Measurements from ENCODE around the gene ING3.
A peak's percentile ranks its signal among the peaks of the same experiment; 100 is the strongest.

Gene ING3

DNA sequence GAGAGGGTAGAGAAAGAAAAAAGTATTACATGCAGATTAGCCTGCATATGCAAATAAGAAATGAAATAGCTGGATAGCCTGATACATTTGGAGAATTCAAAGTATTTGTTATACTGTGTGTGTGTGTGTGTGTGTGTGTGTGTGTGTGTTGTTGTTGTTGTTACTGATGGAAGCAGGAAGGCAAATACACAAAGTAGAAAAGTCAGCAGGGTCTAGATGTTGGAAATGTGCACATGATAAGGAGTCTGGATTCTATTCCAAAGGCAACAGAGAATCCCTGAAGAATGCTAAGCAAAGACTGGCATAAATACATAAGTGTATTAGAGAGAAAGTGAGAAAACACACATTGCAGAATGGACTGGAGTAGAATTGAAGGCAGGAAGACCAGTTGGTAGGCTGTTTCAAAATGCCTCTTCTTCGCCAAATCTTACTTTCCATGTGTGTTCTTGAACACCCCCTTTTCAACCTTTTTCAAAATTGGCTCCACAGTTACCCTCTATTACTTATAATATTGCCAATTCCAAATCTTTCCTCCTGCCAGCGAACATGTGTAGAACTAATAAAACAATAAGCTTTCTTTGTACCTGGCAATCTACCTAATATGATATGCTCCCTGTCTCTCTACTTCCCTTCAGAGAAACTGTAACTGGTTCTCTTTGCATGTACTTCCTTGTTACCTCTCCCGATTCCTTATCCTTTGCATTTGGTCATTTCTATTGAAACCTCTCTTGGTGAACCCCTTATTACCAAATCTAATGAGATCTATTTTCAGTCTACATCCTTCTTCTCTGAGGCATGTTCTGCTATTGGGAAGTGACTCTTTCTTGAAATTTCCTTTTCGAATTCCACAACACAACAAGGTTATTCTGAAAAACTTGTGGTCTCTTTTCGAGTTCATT lies 44.2 kb downstream of the ING3 start (continued):
- TF ChIP-seq TSHZ1 (tag by site-specific recombination; IDR thresholded peaks at IDR 0.05; ENCODE audit: borderline replicate concordance) (no peak), ZNF549 (tag by site-specific recombination; IDR thresholded peaks at IDR 0.05) (no peak), ZFHX2 (tag by site-specific recombination; conservative IDR thresholded peaks at IDR 0.05) (no peak), ZNF394 (tag by site-specific recombination; IDR thresholded peaks at IDR 0.05; ENCODE audit: borderline replicate concordance) (no peak), ZNF266 (tag by site-specific recombination; IDR thresholded peaks at IDR 0.05; ENCODE audit: low read depth) (no peak), SCRT2 (tag by site-specific recombination; IDR thresholded peaks at IDR 0.05) (no peak), ZNF221 (tag by site-specific recombination; IDR thresholded peaks at IDR 0.05; ENCODE audit: borderline replicate concordance) (no peak), ZNF239 (tag by site-specific recombination; IDR thresholded peaks at IDR 0.05) (no peak), OSR2 (tag by site-specific recombination; IDR thresholded peaks at IDR 0.05) (no peak)

- POLR2A ChIA-PET: interaction anchor here (0.7 kb wide), 1 partner anchor 11 kb away, joined by 4 read pairs; no protein-coding TSS in a partner anchor
- no peaks in the 10 kb centered on the region for H3K4me1 ChIP-seq (ENCODE audit: control insufficient read depth, insufficient read depth, low read length)
These were observed 45.1 kb downstream of the ING3 start for GRCh38 chr7:120995654-120996053.

DNA sequence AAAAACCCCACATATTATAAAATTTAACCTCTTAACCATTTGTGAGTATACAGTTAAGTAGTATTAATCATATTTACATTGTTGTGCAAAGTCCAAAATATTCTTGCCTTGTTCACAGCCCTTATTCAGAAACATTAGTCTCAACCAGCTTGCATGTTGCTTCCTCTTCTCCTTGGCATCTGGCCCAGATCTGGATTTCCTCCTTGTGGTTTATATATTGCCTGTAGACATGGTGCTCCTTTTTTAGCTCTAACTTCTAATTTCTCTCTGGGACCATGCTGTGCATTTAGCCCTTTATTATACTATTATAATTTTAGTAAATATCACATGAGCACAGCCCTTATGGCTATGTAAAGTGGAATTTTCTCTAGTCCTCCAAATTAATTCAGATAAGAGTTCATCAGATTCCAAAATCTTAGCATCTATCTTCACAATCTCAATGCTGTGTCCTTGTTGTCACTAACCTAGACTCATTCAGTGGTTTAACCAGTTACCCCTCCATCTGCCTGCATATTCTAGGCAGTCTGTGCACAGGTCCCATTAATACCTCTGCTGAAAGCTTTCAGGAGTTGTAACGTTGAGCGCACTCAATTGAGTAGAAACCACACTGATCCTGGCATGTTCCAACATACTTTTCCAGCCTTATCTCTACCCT lies 45.9 kb downstream of the ING3 start:
- no peak overlapping the region for H3K4me3 ChIP-seq (ENCODE audit: low read depth, low read length)
- TF ChIP-seq ZNF362 (tag by site-specific recombination; IDR thresholded peaks at IDR 0.05) (no peak), PRDM1 (tag by site-specific recombination; IDR thresholded peaks at IDR 0.05) (no peak), ZNF707 (tag by site-specific recombination; IDR thresholded peaks at IDR 0.05) (no peak), ZNF530 (tag by site-specific recombination; IDR thresholded peaks at IDR 0.05; ENCODE audit: low read depth) (no peak), ZIC2 (tag by site-specific recombination; IDR thresholded peaks at IDR 0.05) (no peak), PRDM6 (tag by site-specific recombination; IDR thresholded peaks at IDR 0.05) (peak; percentile 43; the same call in 1 of the 2 replicates), ZNF292 (tag by site-specific recombination; IDR thresholded peaks at IDR 0.05; ENCODE audit: borderline replicate concordance, low read depth) (no peak)
- TF ChIP-seq, protein P1, sequence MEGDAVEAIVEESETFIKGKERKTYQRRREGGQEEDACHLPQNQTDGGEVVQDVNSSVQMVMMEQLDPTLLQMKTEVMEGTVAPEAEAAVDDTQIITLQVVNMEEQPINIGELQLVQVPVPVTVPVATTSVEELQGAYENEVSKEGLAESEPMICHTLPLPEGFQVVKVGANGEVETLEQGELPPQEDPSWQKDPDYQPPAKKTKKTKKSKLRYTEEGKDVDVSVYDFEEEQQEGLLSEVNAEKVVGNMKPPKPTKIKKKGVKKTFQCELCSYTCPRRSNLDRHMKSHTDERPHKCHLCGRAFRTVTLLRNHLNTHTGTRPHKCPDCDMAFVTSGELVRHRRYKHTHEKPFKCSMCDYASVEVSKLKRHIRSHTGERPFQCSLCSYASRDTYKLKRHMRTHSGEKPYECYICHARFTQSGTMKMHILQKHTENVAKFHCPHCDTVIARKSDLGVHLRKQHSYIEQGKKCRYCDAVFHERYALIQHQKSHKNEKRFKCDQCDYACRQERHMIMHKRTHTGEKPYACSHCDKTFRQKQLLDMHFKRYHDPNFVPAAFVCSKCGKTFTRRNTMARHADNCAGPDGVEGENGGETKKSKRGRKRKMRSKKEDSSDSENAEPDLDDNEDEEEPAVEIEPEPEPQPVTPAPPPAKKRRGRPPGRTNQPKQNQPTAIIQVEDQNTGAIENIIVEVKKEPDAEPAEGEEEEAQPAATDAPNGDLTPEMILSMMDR (tag by site-specific recombination; IDR thresholded peaks at IDR 0.05): no peak
- no peaks in the 10 kb centered on the region for H3K36me3 ChIP-seq (ENCODE audit: control insufficient read depth in 2 of 2, insufficient read depth in 1 of 2, low read length in 2 of 2)
- no peak overlapping the region for H3K27ac ChIP-seq (ENCODE audit: extremely low read depth, low read depth, low read length)
- no peaks in the 10 kb centered on the region for H3K4me1 ChIP-seq (ENCODE audit: control insufficient read depth, insufficient read depth, low read length)
- ChIA-PET CTCF (interaction anchor here (0.6 to 1.4 kb wide), 2 partner anchors 9 to 178 kb away, joined by 3 to 14 read pairs; partner anchors contain the start of gene CPED1), POLR2A (interaction anchor here (0.7 kb wide), 1 partner anchor 10 kb away, joined by 4 read pairs; no protein-coding TSS in a partner anchor)
- H3K9me3 ChIP-seq (ENCODE audit: control insufficient read depth, insufficient read depth, low read depth, low read length): no peaks in the 10 kb centered on the region

More at GRCh38 chr7:120995654-120996053, 45.1 kb downstream of the ING3 start:
- Histone ChIP-seq H3K4me3 (ENCODE audit: low read depth, low read length) (no peak overlapping the region), H3K9me3 (ENCODE audit: control insufficient read depth, insufficient read depth, low read depth, low read length) (no peaks in the 10 kb centered on the region), H3K36me3 (ENCODE audit: control insufficient read depth in 2 of 2, insufficient read depth in 1 of 2, low read length in 2 of 2) (no peaks in the 10 kb centered on the region), H3K27ac (ENCODE audit: extremely low read depth, low read depth, low read length) (no peak overlapping the region)
- TF ChIP-seq SP7 (tag by site-specific recombination; IDR thresholded peaks at IDR 0.05) (no peak), ZNF513 (tag by site-specific recombination; IDR thresholded peaks at IDR 0.05) (peak; percentile 81)
- CTCF ChIA-PET: interaction anchor here (0.6 to 1.4 kb wide), 4 partner anchors 8 to 177 kb away, joined by 3 to 14 read pairs (median 3); partner anchors contain the start of gene CPED1
